ENCODE results near the gene FGF19.

The FGF19 gene

GRCh38 chr11:69654001-69654659, 49.7 kb downstream of the FGF19 start:
- DNase-seq = no peak

- no peak for DNase-seq
These were observed 50.3 kb downstream of the FGF19 start for GRCh38 chr11:69653406-69653960.

GRCh38 chr11:69652999-69653398, 50.8 kb downstream of the FGF19 start:
- no peak for DNase-seq

- no peak for DNase-seq
These were observed 51.8 kb downstream of the FGF19 start for GRCh38 chr11:69651834-69652620.

GRCh38 chr11:69650832-69651344, 52.9 kb downstream of the FGF19 start:
- DNase-seq = no peak

GRCh38 chr11:69650081-69650831, 53.6 kb downstream of the FGF19 start:
- DNase-seq = no peak

GRCh38 chr11:69649576-69649900, 54.3 kb downstream of the FGF19 start:
- no peak for DNase-seq

- DNase-seq = no peak
These were observed 54.9 kb downstream of the FGF19 start for GRCh38 chr11:69648679-69649575.

All from NCI-H1417 treated with DMSO at 0.1 percent for 48 hours (cell line).